Mesodermal cell (in vitro differentiated cells): Measurements from ENCODE around the gene ANXA5.

Experiments used
- H3K27ac ChIP-seq: 2 replicates; pipeline ENCODE4 v1.7.0; 2013; ENCODE audit warnings: mild to moderate bottlenecking, low read depth, low read length, moderate library complexity; ENCODE audit not compliant: severe bottlenecking
- H3K36me3 ChIP-seq: 2 replicates; pipeline ENCODE4 v1.7.1; 2013; ENCODE audit warnings: mild to moderate bottlenecking, low read length, moderate library complexity; ENCODE audit not compliant: control insufficient read depth, insufficient read depth
- H3K4me1 ChIP-seq: one replicate; pipeline ENCODE4 v1.7.1; 2013; ENCODE audit warnings: mild to moderate bottlenecking, low read length; ENCODE audit not compliant: insufficient read depth, control insufficient read depth, poor library complexity, severe bottlenecking
- H3K4me3 ChIP-seq: 2 replicates; pipeline ENCODE4 v1.7.0; 2013; ENCODE audit warnings: low read length, control low read depth, mild to moderate bottlenecking; ENCODE audit not compliant: insufficient read depth, poor library complexity, severe bottlenecking; ENCODE audit errors: extremely low read depth
- H3K9me3 ChIP-seq: 2 replicates; pipeline ENCODE4 v1.7.1; 2013; ENCODE audit warnings: mild to moderate bottlenecking, low read length, moderate library complexity; ENCODE audit not compliant: control insufficient read depth
- WGBS, 2 experiments: methylation state at CpG; one replicate each; pipeline ENCODE4 v1.1.5; 2013; ENCODE audit warnings: missing lambda C conversion rate in 2 of 2; ENCODE audit not compliant: insufficient coverage in 2 of 2; 5-methylcytosine and 5-hydroxymethylcytosine counted together

The ANXA5 gene

GRCh38 chr4:121642876-121643585 lies 53.7 kb downstream of the ANXA5 start:
- Histone ChIP-seq H3K27ac (no peak overlapping the region), H3K4me3 (no peak overlapping the region), H3K36me3 (no peaks in the 10 kb centered on the region), H3K9me3 (no peaks in the 10 kb centered on the region), H3K4me1 (no peaks in the 10 kb centered on the region)
- 83 to 94% methylated on average over 5 of the region's 8 CpGs for whole genome bisulfite sequencing, 2 experiments

DNA sequence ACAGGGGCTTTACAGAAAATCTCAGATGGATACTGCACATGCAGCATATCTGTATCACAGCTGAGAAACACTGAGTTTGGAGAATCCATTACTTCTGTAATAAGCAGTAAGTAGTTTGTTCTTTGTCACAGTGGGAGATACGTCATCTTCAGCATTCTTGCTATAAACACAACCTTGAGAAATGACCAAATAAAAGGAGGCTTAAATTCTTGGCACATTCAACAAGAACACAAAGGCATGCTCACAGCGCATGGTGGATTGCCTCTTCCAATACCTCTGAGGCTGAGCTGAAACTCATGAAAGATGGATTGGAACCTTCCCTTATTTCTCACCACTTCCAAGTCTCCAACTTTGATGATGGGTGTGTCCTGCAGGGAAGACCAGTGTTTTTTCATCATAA lies 54.5 kb downstream of the ANXA5 start:
- H3K4me1 ChIP-seq = no peaks in the 10 kb centered on the region

GRCh38 chr4:121633653-121634052 lies 63.1 kb downstream of the ANXA5 start:
- H3K27ac ChIP-seq = no peak overlapping the region
- H3K36me3 ChIP-seq = no peaks in the 10 kb centered on the region
- H3K4me1 ChIP-seq = no peaks in the 10 kb centered on the region
- 48 to 52% methylated on average over 2 to 3 of the region's 4 CpGs for WGBS, 2 experiments
- H3K9me3 ChIP-seq = no peaks in the 10 kb centered on the region
- H3K4me3 ChIP-seq = no peak overlapping the region

More for the DNA sequence above, 54.5 kb downstream of the ANXA5 start:
- Histone ChIP-seq H3K4me3 (no peak overlapping the region), H3K36me3 (no peaks in the 10 kb centered on the region), H3K27ac (no peak overlapping the region), H3K9me3 (no peaks in the 10 kb centered on the region)
- WGBS, 2 experiments = 80 to 100% methylated on average over 1 of the region's 2 CpGs

GRCh38 chr4:121632636-121633035 lies 64.1 kb downstream of the ANXA5 start:
- 95 to 97% methylated on average over 5 to 6 of the region's 9 CpGs for WGBS, 2 experiments
- Histone ChIP-seq H3K27ac (no peak overlapping the region), H3K4me3 (no peak overlapping the region), H3K9me3 (no peaks in the 10 kb centered on the region), H3K4me1 (no peaks in the 10 kb centered on the region), H3K36me3 (no peaks in the 10 kb centered on the region)
